Astrocyte (in vitro differentiated cells and primary cell): ENCODE data around the gene MYOG. TPM values are rescaled to one million over a fixed set of nuclear protein-coding genes. Genes with fewer than 3 reads are reported as not detected.

Experiments used
- DNase-seq: peaks from one replicate; pipeline ENCODE4 v3.0.0-alpha.2; 2010; ENCODE audit warnings: low read depth
- FAIRE-seq: peaks from 2 replicates; lab custom pipeline; 2011; peaks lifted over from hg19 to GRCh38; lab: Jason Lieb, UNC
- H2AFZ ChIP-seq: 2 replicates; pipeline ENCODE4 v1.6.0; 2012; ENCODE audit warnings: low read depth, low read length, inconsistent platforms
- H3K27ac ChIP-seq: 2 replicates; pipeline ENCODE4 v1.5.1; 2011; ENCODE audit warnings: low read depth, low read length, inconsistent platforms
- H3K27me3 ChIP-seq: 2 replicates; pipeline ENCODE4 v1.6.0; 2011; ENCODE audit warnings: low read length, inconsistent platforms; ENCODE audit not compliant: insufficient read depth
- H3K36me3 ChIP-seq: 2 replicates; pipeline ENCODE4 v1.5.1; 2011; ENCODE audit warnings: low read length, inconsistent platforms; ENCODE audit not compliant: insufficient read depth
- H3K4me1 ChIP-seq: 2 replicates; pipeline ENCODE4 v1.5.1; 2011; ENCODE audit warnings: low read length, inconsistent platforms; ENCODE audit not compliant: insufficient read depth
- H3K4me2 ChIP-seq: 2 replicates; pipeline ENCODE4 v1.6.0; 2012; ENCODE audit warnings: low read length, inconsistent platforms
- H3K4me3 ChIP-seq: 2 replicates; pipeline ENCODE4 v1.5.1; 2011; ENCODE audit warnings: low read depth, mild to moderate bottlenecking, low read length, inconsistent platforms; ENCODE audit not compliant: insufficient read depth
- H3K79me2 ChIP-seq: 2 replicates; pipeline ENCODE4 v1.6.0; 2012; ENCODE audit warnings: mild to moderate bottlenecking, low read length, inconsistent platforms; ENCODE audit not compliant: insufficient read depth
- H3K9ac ChIP-seq: 2 replicates; pipeline ENCODE4 v1.6.0; 2012; ENCODE audit warnings: mild to moderate bottlenecking, low read length, inconsistent platforms
- H3K9me3 ChIP-seq: 2 replicates; pipeline ENCODE4 v1.5.1; 2012; ENCODE audit warnings: low read depth, mild to moderate bottlenecking, low read length, inconsistent platforms; ENCODE audit not compliant: insufficient read depth
- H4K20me1 ChIP-seq: 2 replicates; pipeline ENCODE4 v1.6.0; 2012; ENCODE audit warnings: low read length, inconsistent platforms; ENCODE audit not compliant: insufficient read depth
- H3K27ac Mint-ChIP-seq: one replicate; pipeline ENCODE4 v1.8.0; 2021; ENCODE audit warnings: mild to moderate bottlenecking, mixed read lengths; ENCODE audit not compliant: unreplicated experiment
- H3K27me3 Mint-ChIP-seq: one replicate; pipeline ENCODE4 v1.8.0; 2021; ENCODE audit warnings: low read depth, mixed read lengths; ENCODE audit not compliant: unreplicated experiment
- H3K36me3 Mint-ChIP-seq: one replicate; pipeline ENCODE4 v1.8.0; 2021; ENCODE audit warnings: low read depth, mixed read lengths; ENCODE audit not compliant: unreplicated experiment
- H3K4me1 Mint-ChIP-seq: one replicate; pipeline ENCODE4 v1.8.0; 2021; ENCODE audit warnings: low read depth, mixed read lengths; ENCODE audit not compliant: unreplicated experiment
- H3K4me3 Mint-ChIP-seq: one replicate; pipeline ENCODE4 v1.8.0; 2021; ENCODE audit warnings: mild to moderate bottlenecking, moderate library complexity, mixed read lengths; ENCODE audit not compliant: unreplicated experiment
- H3K9me3 Mint-ChIP-seq: one replicate; pipeline ENCODE4 v1.8.0; 2021; ENCODE audit warnings: mild to moderate bottlenecking, mixed read lengths; ENCODE audit not compliant: unreplicated experiment
- EZH2 ChIP-seq: IDR thresholded peaks from 2 replicates; pipeline ENCODE4 v1.6.1; 2012; ENCODE audit warnings: mild to moderate bottlenecking, low read length, inconsistent platforms; ENCODE audit not compliant: insufficient read depth
- total RNA-seq: library from RNA; stranded (reverse); gene quantifications from 2 replicates; pipeline ENCODE4 v1.2.1, GENCODE V29; 2021
- TF ChIP-seq, protein P1 (sequence below): IDR thresholded peaks from 2 replicates; pipeline ENCODE4 v1.5.1; 2011; ENCODE audit warnings: low read depth, mild to moderate bottlenecking, inconsistent platforms, low read length, moderate library complexity; ENCODE audit not compliant: insufficient read depth

MYOG gene
- total RNA-seq, 1 donor from 2014 or later = not detected

DNA sequence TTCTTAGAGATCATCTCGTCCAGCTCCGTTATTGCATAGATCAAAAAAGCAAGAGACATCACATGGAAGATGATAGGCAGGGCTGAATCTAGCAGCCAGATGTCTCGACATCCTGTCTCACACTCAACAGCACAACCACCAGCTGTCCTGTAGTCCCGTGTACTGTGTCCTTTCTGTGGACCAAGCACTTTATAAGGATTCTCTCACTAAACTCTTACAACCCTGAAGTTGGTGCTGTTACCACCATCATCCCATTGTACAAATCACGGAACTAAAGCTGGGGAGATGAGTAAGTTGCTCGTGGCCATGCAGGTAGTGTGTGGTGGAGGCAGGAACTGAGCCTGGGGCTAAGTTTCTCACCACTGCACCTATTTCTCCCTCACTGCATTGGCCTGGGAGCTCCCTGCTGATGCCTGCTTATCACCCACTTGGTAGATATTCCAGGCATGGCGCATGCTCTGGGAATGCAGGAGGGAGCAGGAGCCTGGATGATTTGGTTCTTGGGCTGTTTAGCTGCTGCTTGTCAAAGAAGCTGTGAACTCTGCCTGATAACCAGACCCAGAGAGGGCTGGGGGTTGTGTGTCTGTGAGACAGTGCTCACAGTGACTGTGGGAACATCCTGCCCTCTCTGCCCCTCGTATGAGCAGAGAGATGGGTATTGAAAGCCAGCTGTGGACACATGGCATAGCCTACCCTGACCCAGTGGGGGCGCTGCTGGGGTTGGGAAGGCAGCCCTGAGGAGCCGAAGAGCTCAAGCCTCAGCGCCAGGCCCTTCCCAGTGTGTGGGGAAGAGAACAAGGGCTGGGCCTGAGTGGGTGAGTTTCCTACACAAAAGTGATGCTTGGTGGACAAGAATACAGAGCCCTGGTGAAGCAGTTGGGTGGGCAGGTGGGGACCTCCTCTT lies 46.0 kb downstream of the MYOG start:
- Histone ChIP-seq H3K4me2 (no peak overlapping the region), H3K27ac (no peak overlapping the region), H3K27me3 (no peaks in the 10 kb centered on the region), H2AFZ (no peak overlapping the region), H3K79me2 (no peaks in the 10 kb centered on the region), H3K36me3 (no peaks in the 10 kb centered on the region), H3K9ac (no peak overlapping the region), H3K9me3 (no peaks in the 10 kb centered on the region), H3K4me1 (peaks cover 13% of the 10 kb centered on the region), H4K20me1 (peaks cover 4% of the 10 kb centered on the region), H3K4me3 (no peak overlapping the region)
- no peak for DNase-seq
- Mint-ChIP-seq H3K9me3 (no peaks in the 10 kb centered on the region), H3K4me1 (peaks cover 30% of the 10 kb centered on the region), H3K36me3 (peaks cover 29% of the 10 kb centered on the region), H3K4me3 (no peak overlapping the region), H3K27ac (peak overlapping the region; percentile 69), H3K27me3 (peaks cover 40% of the 10 kb centered on the region)
- no peak for FAIRE-seq
- no peak for TF ChIP-seq EZH2
- TF ChIP-seq, protein P1, sequence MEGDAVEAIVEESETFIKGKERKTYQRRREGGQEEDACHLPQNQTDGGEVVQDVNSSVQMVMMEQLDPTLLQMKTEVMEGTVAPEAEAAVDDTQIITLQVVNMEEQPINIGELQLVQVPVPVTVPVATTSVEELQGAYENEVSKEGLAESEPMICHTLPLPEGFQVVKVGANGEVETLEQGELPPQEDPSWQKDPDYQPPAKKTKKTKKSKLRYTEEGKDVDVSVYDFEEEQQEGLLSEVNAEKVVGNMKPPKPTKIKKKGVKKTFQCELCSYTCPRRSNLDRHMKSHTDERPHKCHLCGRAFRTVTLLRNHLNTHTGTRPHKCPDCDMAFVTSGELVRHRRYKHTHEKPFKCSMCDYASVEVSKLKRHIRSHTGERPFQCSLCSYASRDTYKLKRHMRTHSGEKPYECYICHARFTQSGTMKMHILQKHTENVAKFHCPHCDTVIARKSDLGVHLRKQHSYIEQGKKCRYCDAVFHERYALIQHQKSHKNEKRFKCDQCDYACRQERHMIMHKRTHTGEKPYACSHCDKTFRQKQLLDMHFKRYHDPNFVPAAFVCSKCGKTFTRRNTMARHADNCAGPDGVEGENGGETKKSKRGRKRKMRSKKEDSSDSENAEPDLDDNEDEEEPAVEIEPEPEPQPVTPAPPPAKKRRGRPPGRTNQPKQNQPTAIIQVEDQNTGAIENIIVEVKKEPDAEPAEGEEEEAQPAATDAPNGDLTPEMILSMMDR = peak; percentile 22

DNA sequence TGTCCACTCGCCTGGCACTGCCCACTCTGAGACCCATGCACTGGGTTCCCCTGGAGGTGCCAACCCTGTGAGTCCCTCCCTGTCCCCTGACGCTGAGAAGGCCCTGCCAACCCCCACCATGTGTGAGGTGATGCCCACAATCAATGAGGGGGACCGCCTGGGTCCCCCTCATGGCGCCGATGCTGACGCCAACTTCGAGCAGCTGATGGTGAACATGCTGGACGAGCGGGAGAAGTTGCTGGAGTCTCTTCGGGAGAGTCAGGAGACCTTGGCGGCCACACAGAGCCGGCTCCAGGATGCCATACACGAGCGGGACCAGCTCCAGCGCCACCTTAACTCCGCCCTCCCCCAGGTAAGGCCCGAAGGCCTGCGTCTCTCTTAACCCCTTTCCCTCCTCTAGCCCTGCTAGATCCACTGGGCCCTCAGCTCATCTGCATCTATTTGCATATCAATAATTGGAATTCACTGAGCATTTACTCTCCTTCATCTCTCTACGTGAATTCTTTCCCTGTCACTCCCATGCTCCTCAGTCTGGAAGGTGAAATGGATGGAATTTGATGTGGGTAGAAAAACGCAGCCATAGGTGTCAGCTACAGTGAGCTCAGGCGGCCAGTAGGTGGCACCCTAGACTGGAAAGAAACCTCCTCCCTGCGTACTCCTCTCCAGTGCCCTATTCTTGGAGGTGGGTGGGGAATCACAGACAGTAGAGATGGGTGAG lies 46.8 kb downstream of the MYOG start:
- DNase-seq = peak; percentile 27
- peaks cover 30% of the 10 kb centered on the region for H3K4me1 Mint-ChIP-seq
- Histone ChIP-seq H3K79me2 (no peaks in the 10 kb centered on the region), H2AFZ (no peak overlapping the region), H3K4me3 (no peak overlapping the region), H3K9me3 (no peaks in the 10 kb centered on the region), H3K36me3 (no peaks in the 10 kb centered on the region), H4K20me1 (peaks cover 4% of the 10 kb centered on the region), H3K27me3 (no peaks in the 10 kb centered on the region), H3K9ac (no peak overlapping the region), H3K4me1 (peaks cover 13% of the 10 kb centered on the region), H3K4me2 (peak overlapping the region; percentile 18), H3K27ac (no peak overlapping the region)
- no peaks in the 10 kb centered on the region for H3K9me3 Mint-ChIP-seq
- H3K27ac Mint-ChIP-seq = peak overlapping the region; percentile 69
- H3K27me3 Mint-ChIP-seq = peaks cover 38% of the 10 kb centered on the region
- TF ChIP-seq EZH2 = no peak
- TF ChIP-seq, protein P1 = peak; percentile 94
- H3K36me3 Mint-ChIP-seq = peaks cover 26% of the 10 kb centered on the region
- no peak overlapping the region for H3K4me3 Mint-ChIP-seq
- peak; percentile 63 for FAIRE-seq
